NB4 (cell line): Measurements from ENCODE around the gene MED15.

Experiments used
- DNase-seq: peaks from one replicate; pipeline ENCODE4 v3.0.0; 2010; ENCODE audit warnings: low read depth
- H3K4me3 ChIP-seq: one replicate; pipeline ENCODE4 v1.5.1; 2011; ENCODE audit warnings: mild to moderate bottlenecking, low read depth, low read length, moderate library complexity
- CTCF ChIP-seq: IDR thresholded peaks from one replicate; pipeline ENCODE4 v1.5.1; 2012; ENCODE audit warnings: low read depth, low read length
- MYC ChIP-seq: IDR thresholded peaks from 2 replicates; pipeline ENCODE4 v1.6.1; 2011; ENCODE audit warnings: low read depth, low read length
- POLR2A ChIP-seq: IDR thresholded peaks from 2 replicates; pipeline ENCODE4 v1.6.1; 2011; ENCODE audit warnings: mild to moderate bottlenecking; ENCODE audit not compliant: insufficient read length; ENCODE audit errors: extremely low read depth
- TF ChIP-seq, protein P1 (sequence below): IDR thresholded peaks from 2 replicates; pipeline ENCODE4 v1.6.1; 2011; ENCODE audit warnings: low read depth, low read length

The MED15 gene

DNA sequence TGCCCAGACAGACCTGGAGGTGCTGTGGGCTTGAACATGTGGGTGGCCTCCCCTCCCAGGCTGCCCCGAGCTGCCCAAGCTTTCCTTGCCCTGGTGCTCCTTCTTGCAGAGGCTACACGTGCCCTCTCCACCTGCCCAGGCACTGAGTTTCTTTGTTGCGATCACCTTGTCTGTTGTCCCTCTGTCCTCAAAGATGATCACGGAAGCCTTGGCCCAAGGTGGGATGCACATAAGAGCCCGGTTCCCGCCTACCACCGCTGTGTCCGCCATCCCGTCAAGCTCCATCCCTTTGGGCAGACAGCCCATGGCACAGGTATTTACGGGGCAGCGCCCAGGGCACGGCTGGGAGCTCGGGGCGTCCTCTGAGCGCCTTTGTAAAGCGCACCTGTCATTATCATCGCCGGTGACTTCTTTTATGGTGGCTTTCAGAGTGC is 67.5 kb downstream of the MED15 start:
- TF ChIP-seq POLR2A (no peak), CTCF (no peak), MYC (no peak)
- TF ChIP-seq, protein P1, sequence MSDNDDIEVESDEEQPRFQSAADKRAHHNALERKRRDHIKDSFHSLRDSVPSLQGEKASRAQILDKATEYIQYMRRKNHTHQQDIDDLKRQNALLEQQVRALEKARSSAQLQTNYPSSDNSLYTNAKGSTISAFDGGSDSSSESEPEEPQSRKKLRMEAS, result no peak
- DNase-seq, result no peak
- H3K4me3 ChIP-seq, result no peak overlapping the region

DNA sequence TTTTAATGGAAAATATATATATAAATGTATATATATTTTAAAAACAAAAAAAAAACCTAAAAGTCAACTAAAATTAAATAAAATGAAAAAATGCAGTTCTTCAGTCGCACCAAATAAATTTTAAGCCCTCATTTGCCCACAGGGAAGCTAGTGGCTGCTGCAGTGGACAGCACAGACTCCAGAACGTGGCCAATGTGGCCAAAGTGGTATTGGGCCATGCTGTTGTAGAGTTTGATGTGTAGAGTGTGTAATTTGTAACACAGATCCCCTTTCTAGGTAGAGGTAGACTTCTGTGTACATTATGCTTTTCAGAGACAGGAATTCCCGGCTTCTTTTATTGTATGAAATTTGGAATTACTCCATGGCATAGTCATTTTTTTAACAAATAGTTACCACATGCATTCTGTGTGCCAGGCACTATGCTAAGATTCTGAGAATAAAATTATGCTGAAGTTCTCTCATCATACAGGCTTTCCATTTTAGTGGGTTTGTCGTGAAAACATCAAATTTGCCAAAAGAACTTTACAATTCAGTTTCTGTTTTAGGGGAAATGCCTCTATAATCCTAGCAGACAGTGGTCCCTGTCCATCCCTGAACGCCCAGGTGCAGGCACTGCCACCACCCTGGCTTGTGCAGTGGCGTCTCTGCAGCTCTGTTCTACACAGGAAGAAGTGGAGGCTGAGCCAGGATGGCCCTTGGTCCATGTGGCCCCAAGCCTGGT is 68.5 kb downstream of the MED15 start:
- TF ChIP-seq POLR2A, result no peak
- TF ChIP-seq CTCF, result no peak
- TF ChIP-seq MYC, result no peak
- TF ChIP-seq, protein P1, result no peak
- H3K4me3 ChIP-seq, result no peak overlapping the region
- no peak for DNase-seq

- H3K4me3 ChIP-seq, result no peak overlapping the region
- no peak for DNase-seq
- no peak for TF ChIP-seq POLR2A
Observed at GRCh38 chr22:20576445-20576816, 69.0 kb downstream of the MED15 start.

DNA sequence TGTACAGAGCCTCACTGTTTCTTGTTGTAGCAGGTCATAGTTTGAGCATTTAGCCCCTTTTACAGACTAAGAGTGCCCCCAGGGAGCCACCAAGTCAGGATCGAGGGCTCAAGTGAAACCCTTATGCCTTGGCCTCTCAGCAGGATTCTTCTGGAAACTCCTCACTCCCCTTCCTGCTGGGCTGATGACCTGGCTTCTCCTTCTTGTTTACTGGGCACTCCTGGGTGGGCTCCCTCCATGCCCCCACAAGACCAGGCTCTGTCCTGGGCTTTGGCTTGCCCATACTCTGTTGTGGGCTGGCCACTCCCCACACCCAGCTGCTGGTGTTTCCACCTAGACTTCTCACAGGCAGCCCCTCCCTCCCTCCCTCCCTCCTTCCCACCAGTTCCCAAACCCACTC is 69.6 kb downstream of the MED15 start:
- DNase-seq, result no peak
- no peak overlapping the region for H3K4me3 ChIP-seq
- TF ChIP-seq CTCF (no peak), POLR2A (no peak), MYC (no peak)
- TF ChIP-seq, protein P1, result no peak

GRCh38 chr22:20577549-20577975 is 70.2 kb downstream of the MED15 start:
- no peak for DNase-seq
- no peak for TF ChIP-seq CTCF
- TF ChIP-seq MYC, result no peak
- no peak for TF ChIP-seq POLR2A
- TF ChIP-seq, protein P1, result no peak
- H3K4me3 ChIP-seq, result no peak overlapping the region

- no peak overlapping the region for H3K4me3 ChIP-seq
- no peak for TF ChIP-seq MYC
- TF ChIP-seq, protein P1, result no peak
- TF ChIP-seq POLR2A, result no peak
- no peak for TF ChIP-seq CTCF
- no peak for DNase-seq
Observed at GRCh38 chr22:20578192-20578591, 70.8 kb downstream of the MED15 start.
